ENCODE measurements around the gene MDH1B.
A peak's percentile ranks its signal among the peaks of the same experiment; 100 is the strongest.
"Not testable (repeated sequence)": the region's sequence is repeated elsewhere in the genome, so short reads cannot be mapped to it uniquely, and the experiment has no call there.

Gene MDH1B

GRCh38 chr2:206723288-206723687, 41.8 kb downstream of the MDH1B start:
- H3K27ac ChIP-seq: no peak overlapping the region
- TF ChIP-seq CTCF (conservative IDR thresholded peaks at IDR 0.05): no peak

GRCh38 chr2:206721256-206721920, 43.7 kb downstream of the MDH1B start:
- TF ChIP-seq CTCF (conservative IDR thresholded peaks at IDR 0.05): no peak

GRCh38 chr2:206718296-206718695, 46.8 kb downstream of the MDH1B start, which contains the start of gene DYTN:
Gene DYTN, minus strand, starts transcription at chr2:206718396. Its CDS starts 117 bp downstream, at chr2:206718279.
- no peak within 1 kb of the TSS for H3K27ac ChIP-seq
- no peak for TF ChIP-seq CTCF (conservative IDR thresholded peaks at IDR 0.05)

More at GRCh38 chr2:206721256-206721920, 43.7 kb downstream of the MDH1B start:
- H3K27ac ChIP-seq: no peak overlapping the region

- no peak overlapping the region for H3K27ac ChIP-seq
- TF ChIP-seq CTCF (conservative IDR thresholded peaks at IDR 0.05): no peak
Observed at GRCh38 chr2:206716623-206717022, 48.5 kb downstream of the MDH1B start.

- not testable (repeated sequence) for H3K27ac ChIP-seq
Observed at GRCh38 chr2:206715183-206715582, 49.9 kb downstream of the MDH1B start.

GRCh38 chr2:206713746-206714145, 51.4 kb downstream of the MDH1B start:
- H3K27ac ChIP-seq: no peak overlapping the region
- TF ChIP-seq CTCF (conservative IDR thresholded peaks at IDR 0.05): no peak

- no peak for TF ChIP-seq CTCF (conservative IDR thresholded peaks at IDR 0.05)
- H3K27ac ChIP-seq: peak overlapping the region; percentile 89
Observed at GRCh38 chr2:206708286-206708685, 56.8 kb downstream of the MDH1B start.

- peak overlapping the region; percentile 89 for H3K27ac ChIP-seq
- no peak for TF ChIP-seq CTCF (conservative IDR thresholded peaks at IDR 0.05)
Observed at GRCh38 chr2:206707164-206707701, 57.9 kb downstream of the MDH1B start.

Data from VCaP (cell line).